ENCODE results near the gene MRPL14. TPM values are rescaled to one million over a fixed set of nuclear protein-coding genes. Genes with fewer than 3 reads are reported as not detected.
A peak's percentile ranks its signal among the peaks of the same experiment; 100 is the strongest.

MRPL14 gene
- 33.7 TPM for polyA plus RNA-seq (ENCODE audit: insufficient read length)
- long read RNA-seq, donor 1, transcript MRPL14-201 (3 exons, 959 nt), result major isoform, 34 of 52 reads
- long read RNA-seq, donor 1, partial matches to known transcripts, result 6 of 52 reads
- long read RNA-seq, donor 1, other reads (novel, unspliced or antisense), result 12 of 52 reads
- long read RNA-seq, donor 2, transcript MRPL14-201 (3 exons, 959 nt), result major isoform, 32 of 79 reads
- long read RNA-seq, donor 2, partial matches to known transcripts, result 37 of 79 reads
- long read RNA-seq, donor 2, other reads (novel, unspliced or antisense), result 10 of 79 reads
- long read RNA-seq, donor 3, transcript MRPL14-201 (3 exons, 959 nt), result major isoform, 24 of 68 reads
- long read RNA-seq, donor 3, partial matches to known transcripts, result 38 of 68 reads
- long read RNA-seq, donor 3, other reads (novel, unspliced or antisense), result 6 of 68 reads
- long read RNA-seq, donor 4, transcript MRPL14-201 (3 exons, 959 nt), result major isoform, 10 of 22 reads
- long read RNA-seq, donor 4, partial matches to known transcripts, result 12 of 22 reads
- long read RNA-seq, donor 4, other reads (novel, unspliced or antisense), result 0 of 22 reads
- long read RNA-seq, donor 5, transcript MRPL14-201 (3 exons, 959 nt), result major isoform, 73 of 2,142 reads
- long read RNA-seq, donor 5, partial matches to known transcripts, result 1,585 of 2,142 reads
- long read RNA-seq, donor 5, other reads (novel, unspliced or antisense), result 484 of 2,142 reads
- long read RNA-seq, donor 6, transcript MRPL14-201 (3 exons, 959 nt), result major isoform, 36 of 54 reads
- long read RNA-seq, donor 6, partial matches to known transcripts, result 10 of 54 reads
- long read RNA-seq, donor 6, other reads (novel, unspliced or antisense), result 8 of 54 reads
- long read RNA-seq, donor 7, transcript MRPL14-201 (3 exons, 959 nt), result major isoform, 57 of 3,108 reads
- long read RNA-seq, donor 7, partial matches to known transcripts, result 3,025 of 3,108 reads
- long read RNA-seq, donor 7, other reads (novel, unspliced or antisense), result 26 of 3,108 reads
- long read RNA-seq, donor 8, transcript MRPL14-201 (3 exons, 959 nt), result major isoform, 21 of 21 reads
- long read RNA-seq, donor 8, partial matches to known transcripts, result 0 of 21 reads
- long read RNA-seq, donor 8, other reads (novel, unspliced or antisense), result 0 of 21 reads

- peak; percentile 85 for DNase-seq
These were observed at the start of gene MRPL14, which contains the start of gene TMEM63B for GRCh38 chr6:44127186-44128019. Gene MRPL14 (minus strand): TSS chr6:44127452. CDS start chr6:44116611, 10,841 bp downstream. Gene TMEM63B (plus strand): TSS chr6:44127554. CDS start chr6:44134585, 7,031 bp downstream.

- no peak for DNase-seq
These were observed 49.0 kb upstream of the MRPL14 start for GRCh38 chr6:44176130-44176761.

- DNase-seq, result peak; percentile 76
These were observed 45.7 kb upstream of the MRPL14 start for GRCh38 chr6:44172731-44173500.

- DNase-seq, result no peak
These were observed 44.8 kb upstream of the MRPL14 start for GRCh38 chr6:44171899-44172546.

- DNase-seq, result no peak
These were observed 42.8 kb upstream of the MRPL14 start for GRCh38 chr6:44169886-44170570.

GRCh38 chr6:44169154-44169553 is 41.9 kb upstream of the MRPL14 start:
- no peak for DNase-seq

GRCh38 chr6:44167567-44167966 is 40.3 kb upstream of the MRPL14 start:
- no peak for DNase-seq

GRCh38 chr6:44166591-44167184 is 39.4 kb upstream of the MRPL14 start:
- no peak for DNase-seq

GRCh38 chr6:44166116-44166515 is 38.9 kb upstream of the MRPL14 start:
- no peak for DNase-seq

- DNase-seq, result no peak
These were observed 35.8 kb upstream of the MRPL14 start for GRCh38 chr6:44162876-44163625.

GRCh38 chr6:44161997-44162338 is 34.7 kb upstream of the MRPL14 start:
- no peak for DNase-seq

GRCh38 chr6:44158770-44159228 is 31.5 kb upstream of the MRPL14 start, which contains the start of gene CAPN11:
Gene CAPN11 (plus strand): TSS chr6:44158820. CDS start chr6:44158849, 29 bp downstream.
- DNase-seq, result no peak

- no peak for DNase-seq
These were observed 29.9 kb upstream of the MRPL14 start for GRCh38 chr6:44157152-44157521.

- no peak for DNase-seq
These were observed 29.4 kb upstream of the MRPL14 start for GRCh38 chr6:44156494-44157151.

- DNase-seq, result no peak
These were observed 26.8 kb upstream of the MRPL14 start for GRCh38 chr6:44154067-44154466.

GRCh38 chr6:44152533-44152932 is 25.3 kb upstream of the MRPL14 start:
- DNase-seq, result no peak

GRCh38 chr6:44152109-44152461 is 24.8 kb upstream of the MRPL14 start:
- no peak for DNase-seq
